HG02973 (cell line): Measurements from ENCODE around the gene C17orf75.
"Not testable (repeated sequence)": the region's sequence is repeated elsewhere in the genome, so short reads cannot be mapped to it uniquely, and the experiment has no call there.

Experiments used
- ATAC-seq: cut with Tn5 transposase; IDR thresholded peaks from one replicate; pipeline ENCODE4 v1.9.1; 2021; ENCODE audit warnings: moderate library complexity; ENCODE audit not compliant: unreplicated experiment

The C17orf75 gene

GRCh38 chr17:32345951-32346600, 4.1 kb upstream of the C17orf75 start:
- ATAC-seq: no peak

GRCh38 chr17:32342603-32343325, 791 bp upstream of the C17orf75 start:
- no peak for ATAC-seq

- ATAC-seq: no peak
Observed at GRCh38 chr17:32341141-32341856, 674 bp downstream of the C17orf75 start.

GRCh38 chr17:32335687-32336086, 6.3 kb downstream of the C17orf75 start:
- ATAC-seq: no peak

- no peak for ATAC-seq
Observed at GRCh38 chr17:32335046-32335445, 6.9 kb downstream of the C17orf75 start.

GRCh38 chr17:32333187-32333586, 8.8 kb downstream of the C17orf75 start:
- no peak for ATAC-seq

GRCh38 chr17:32331243-32332040, 10.5 kb downstream of the C17orf75 start:
- ATAC-seq: no peak

GRCh38 chr17:32330147-32330546, 11.8 kb downstream of the C17orf75 start:
- no peak for ATAC-seq

- ATAC-seq: no peak
Observed at GRCh38 chr17:32327911-32328310, 14.1 kb downstream of the C17orf75 start.

GRCh38 chr17:32323811-32324491, 18.0 kb downstream of the C17orf75 start:
- no peak for ATAC-seq

- ATAC-seq: no peak
Observed at GRCh38 chr17:32323046-32323445, 18.9 kb downstream of the C17orf75 start.

GRCh38 chr17:32320847-32321246, 21.1 kb downstream of the C17orf75 start:
- ATAC-seq: no peak

GRCh38 chr17:32320080-32320479, 21.9 kb downstream of the C17orf75 start:
- not testable (repeated sequence) for ATAC-seq

GRCh38 chr17:32319548-32319905, 22.4 kb downstream of the C17orf75 start:
- no peak for ATAC-seq

GRCh38 chr17:32318071-32318470, 23.9 kb downstream of the C17orf75 start:
- ATAC-seq: no peak

GRCh38 chr17:32317353-32317752, 24.6 kb downstream of the C17orf75 start:
- ATAC-seq: no peak

GRCh38 chr17:32316653-32317052, 25.3 kb downstream of the C17orf75 start:
- not testable (repeated sequence) for ATAC-seq

GRCh38 chr17:32315171-32315570, 26.8 kb downstream of the C17orf75 start:
- no peak for ATAC-seq

GRCh38 chr17:32314636-32315035, 27.3 kb downstream of the C17orf75 start:
- no peak for ATAC-seq

- no peak for ATAC-seq
Observed at GRCh38 chr17:32311028-32311536, 30.9 kb downstream of the C17orf75 start.
